Measurements from ENCODE around the gene ACP1.
"Not testable (repeated sequence)": the region's sequence is repeated elsewhere in the genome, so short reads cannot be mapped to it uniquely, and the experiment has no call there.

The ACP1 gene

DNA sequence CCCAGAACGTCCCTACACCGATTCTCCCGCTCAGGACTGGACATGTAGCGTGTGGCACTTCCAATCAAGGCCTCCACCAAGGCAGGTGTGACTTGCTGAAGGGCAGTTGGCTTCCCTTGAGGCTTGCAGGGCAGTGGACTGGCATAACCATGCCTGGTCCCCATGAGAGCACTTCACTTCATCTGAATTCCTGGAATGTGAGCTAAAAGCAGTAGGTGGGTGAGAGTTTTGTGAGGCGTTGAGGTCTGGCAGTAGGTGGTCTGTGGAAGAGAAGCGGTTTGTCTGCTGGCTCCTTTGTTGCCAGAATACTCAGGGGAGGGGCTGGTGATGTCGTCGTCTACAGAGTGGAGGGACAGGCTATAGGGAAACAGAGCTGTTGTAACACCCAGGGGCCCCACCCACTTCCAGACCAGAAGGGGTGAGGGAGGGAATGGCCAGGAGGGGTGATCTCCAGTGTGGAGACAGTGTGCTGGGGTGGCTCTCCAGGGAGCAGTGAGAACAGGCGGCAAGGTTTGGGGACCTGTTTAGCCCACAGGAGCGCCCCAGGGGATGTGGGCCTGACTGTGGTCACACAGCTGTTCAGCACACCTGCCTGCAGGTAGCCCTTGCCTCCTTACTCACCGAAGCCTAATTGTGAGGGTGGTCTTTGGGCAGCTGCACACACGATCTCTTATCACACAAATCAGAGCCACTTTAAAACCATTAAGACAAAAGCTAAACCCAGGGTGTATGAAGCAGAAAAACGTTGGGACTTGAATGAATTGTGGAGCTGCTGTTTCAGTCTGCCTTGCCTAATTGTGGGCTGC is 44.6 kb downstream of the ACP1 start:
- TF ChIP-seq, protein P1, sequence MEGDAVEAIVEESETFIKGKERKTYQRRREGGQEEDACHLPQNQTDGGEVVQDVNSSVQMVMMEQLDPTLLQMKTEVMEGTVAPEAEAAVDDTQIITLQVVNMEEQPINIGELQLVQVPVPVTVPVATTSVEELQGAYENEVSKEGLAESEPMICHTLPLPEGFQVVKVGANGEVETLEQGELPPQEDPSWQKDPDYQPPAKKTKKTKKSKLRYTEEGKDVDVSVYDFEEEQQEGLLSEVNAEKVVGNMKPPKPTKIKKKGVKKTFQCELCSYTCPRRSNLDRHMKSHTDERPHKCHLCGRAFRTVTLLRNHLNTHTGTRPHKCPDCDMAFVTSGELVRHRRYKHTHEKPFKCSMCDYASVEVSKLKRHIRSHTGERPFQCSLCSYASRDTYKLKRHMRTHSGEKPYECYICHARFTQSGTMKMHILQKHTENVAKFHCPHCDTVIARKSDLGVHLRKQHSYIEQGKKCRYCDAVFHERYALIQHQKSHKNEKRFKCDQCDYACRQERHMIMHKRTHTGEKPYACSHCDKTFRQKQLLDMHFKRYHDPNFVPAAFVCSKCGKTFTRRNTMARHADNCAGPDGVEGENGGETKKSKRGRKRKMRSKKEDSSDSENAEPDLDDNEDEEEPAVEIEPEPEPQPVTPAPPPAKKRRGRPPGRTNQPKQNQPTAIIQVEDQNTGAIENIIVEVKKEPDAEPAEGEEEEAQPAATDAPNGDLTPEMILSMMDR (IDR thresholded peaks at IDR 0.05; ENCODE audit: insufficient read depth, low read depth, low read length, missing control alignments) = no peak
- no peak overlapping the region for H3K4me3 ChIP-seq (ENCODE audit: low read depth, low read length)
- no peak for DNase-seq (ENCODE audit: low read depth)

DNA sequence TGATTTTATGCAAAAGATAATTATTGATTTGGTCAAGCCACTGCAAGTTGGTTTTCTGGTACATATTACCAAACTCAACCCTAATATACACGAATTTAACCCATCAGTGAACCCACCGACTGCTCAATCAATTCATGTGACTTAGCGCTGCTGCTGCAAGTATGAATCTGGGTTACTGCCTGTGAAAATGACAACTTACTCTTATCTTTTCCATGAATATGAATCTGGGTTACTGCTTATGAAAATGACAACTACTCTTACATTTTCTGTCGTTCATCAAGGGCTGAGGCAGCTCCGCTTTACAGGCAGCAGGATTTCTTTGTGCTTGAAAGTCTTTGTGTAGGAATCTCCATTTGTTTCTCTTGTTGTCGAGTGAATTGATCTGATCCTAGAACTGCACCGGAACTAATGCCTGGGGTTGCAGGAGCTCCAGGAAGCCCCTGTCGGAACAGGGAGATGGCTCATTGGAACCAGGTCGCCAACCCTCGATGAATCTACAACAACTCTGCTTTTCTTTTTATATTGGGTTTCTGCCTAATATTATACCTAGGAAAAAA is 45.3 kb downstream of the ACP1 start:
- no peak for DNase-seq (ENCODE audit: low read depth)
- TF ChIP-seq, protein P1 (IDR thresholded peaks at IDR 0.05; ENCODE audit: insufficient read depth, low read depth, low read length, missing control alignments) = no peak
- H3K4me3 ChIP-seq (ENCODE audit: low read depth, low read length) = no peak overlapping the region

DNA sequence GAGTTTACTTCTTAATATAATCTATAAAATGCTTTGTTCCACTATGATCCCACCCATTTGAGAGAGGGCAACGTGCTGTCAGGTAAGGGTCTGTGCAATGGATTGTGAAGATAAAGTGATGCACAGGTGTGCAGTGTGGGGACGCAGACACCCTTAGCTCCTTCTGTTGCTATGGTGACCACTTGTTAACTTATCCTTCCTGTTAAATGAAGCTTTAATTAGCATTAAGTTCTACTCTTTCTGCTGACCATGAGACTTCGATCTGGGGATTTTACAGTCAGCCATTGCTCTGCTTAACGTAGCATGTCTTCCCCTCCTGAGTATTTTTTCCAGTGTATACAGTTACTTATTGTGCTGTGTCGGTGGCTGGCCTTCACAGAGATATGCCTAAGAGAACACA is 46.2 kb downstream of the ACP1 start:
- DNase-seq (ENCODE audit: low read depth) = no peak
- no peak overlapping the region for H3K4me3 ChIP-seq (ENCODE audit: low read depth, low read length)
- TF ChIP-seq, protein P1 (IDR thresholded peaks at IDR 0.05; ENCODE audit: insufficient read depth, low read depth, low read length, missing control alignments) = no peak

GRCh38 chr2:313991-314390 is 49.2 kb downstream of the ACP1 start:
- DNase-seq (ENCODE audit: low read depth) = no peak
- TF ChIP-seq, protein P1 (IDR thresholded peaks at IDR 0.05; ENCODE audit: insufficient read depth, low read depth, low read length, missing control alignments) = no peak
- no peak overlapping the region for H3K4me3 ChIP-seq (ENCODE audit: low read depth, low read length)

GRCh38 chr2:314561-315336 is 50.0 kb downstream of the ACP1 start:
- TF ChIP-seq, protein P1 (IDR thresholded peaks at IDR 0.05; ENCODE audit: insufficient read depth, low read depth, low read length, missing control alignments) = no peak
- DNase-seq (ENCODE audit: low read depth) = no peak

DNA sequence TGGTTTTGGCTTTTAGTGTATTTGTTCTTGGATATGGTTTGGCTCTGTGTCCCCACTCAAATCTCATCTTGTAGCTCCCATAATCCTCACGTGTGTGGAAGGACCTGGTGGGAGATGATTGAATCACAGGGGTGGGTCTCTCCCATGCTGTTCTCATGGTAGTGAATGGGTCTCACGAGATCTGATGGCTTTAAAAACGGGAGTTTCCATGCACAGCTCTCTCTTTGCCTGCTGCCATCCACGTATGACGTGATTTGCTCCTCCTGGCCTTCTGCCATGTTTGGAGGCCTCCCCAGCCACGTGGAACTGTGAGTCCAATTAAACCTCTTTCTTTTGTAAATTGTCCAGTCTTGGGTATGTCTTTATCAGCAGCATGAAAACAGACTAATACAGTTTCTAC is 51.2 kb downstream of the ACP1 start:
- DNase-seq (ENCODE audit: low read depth); H3K4me3 ChIP-seq (ENCODE audit: low read depth, low read length): not testable (repeated sequence)

More at GRCh38 chr2:314561-315336, 50.0 kb downstream of the ACP1 start:
- no peak overlapping the region for H3K4me3 ChIP-seq (ENCODE audit: low read depth, low read length)

GRCh38 chr2:316381-316780 is 51.6 kb downstream of the ACP1 start:
- TF ChIP-seq, protein P1 (IDR thresholded peaks at IDR 0.05; ENCODE audit: insufficient read depth, low read depth, low read length, missing control alignments) = no peak
- H3K4me3 ChIP-seq (ENCODE audit: low read depth, low read length) = no peak overlapping the region
- no peak for DNase-seq (ENCODE audit: low read depth)

Data from GM12865 (cell line).